A673 (cell line): Measurements from ENCODE around the gene TMEM255B.

Experiments
- CTCF ChIP-seq: fragments of 300-800, 200-600 bp; sonication (generic); conservative IDR thresholded peaks from 2 replicates; pipeline ENCODE4 v1.5.1; 2017; ENCODE audit warnings: low read depth, mild to moderate bottlenecking, antibody characterized with exemption, low read length, moderate library complexity, mixed read lengths
- EZH2 ChIP-seq: fragments of 200-600 bp; sonication (generic); IDR thresholded peaks from 2 replicates; pipeline ENCODE4 v1.6.1; 2017; ENCODE audit warnings: borderline replicate concordance, low read depth, mild to moderate bottlenecking, mixed read lengths, antibody characterized with exemption, low read length; ENCODE audit not compliant: poor library complexity, severe bottlenecking

DNA sequence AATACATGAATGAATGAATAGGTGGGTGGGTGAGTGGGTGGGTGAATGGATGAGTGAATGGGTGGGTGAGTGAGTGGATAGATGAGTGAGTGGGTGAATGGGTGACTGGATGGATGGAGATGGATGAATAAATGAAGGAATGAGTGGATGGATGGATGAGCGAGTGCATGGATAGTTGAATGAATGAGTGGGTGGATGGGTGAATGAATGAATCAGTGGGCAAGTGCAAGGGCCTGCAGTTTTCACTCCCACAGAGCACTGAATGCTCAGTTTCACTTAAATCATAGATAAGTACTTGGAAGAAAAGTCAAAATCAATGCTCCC lies 92.4 kb downstream of the TMEM255B start:
- TF ChIP-seq EZH2 (no peak), CTCF (no peak)
